ENCODE results near the gene GON4L.
"Not testable (repeated sequence)": the region's sequence is repeated elsewhere in the genome, so short reads cannot be mapped to it uniquely, and the experiment has no call there.

GON4L gene

GRCh38 chr1:155872527-155872926, 15.5 kb upstream of the GON4L start:
- DNase-seq (ENCODE audit: extremely low read depth in 1 of 2, low read depth in 1 of 2), result no peak

- no peak for DNase-seq (ENCODE audit: extremely low read depth in 1 of 2, low read depth in 1 of 2)
Measured at GRCh38 chr1:155871390-155871789, 14.4 kb upstream of the GON4L start.

GRCh38 chr1:155867766-155868165, 10.8 kb upstream of the GON4L start:
- DNase-seq (ENCODE audit: extremely low read depth in 1 of 2, low read depth in 1 of 2), result no peak

- no peak for DNase-seq (ENCODE audit: extremely low read depth in 1 of 2, low read depth in 1 of 2)
Measured at GRCh38 chr1:155864393-155864792, 7.4 kb upstream of the GON4L start.

GRCh38 chr1:155861896-155862295, 4.9 kb upstream of the GON4L start:
- no peak for DNase-seq (ENCODE audit: extremely low read depth in 1 of 2, low read depth in 1 of 2)

- DNase-seq (ENCODE audit: extremely low read depth in 1 of 2, low read depth in 1 of 2), result no peak
Measured at GRCh38 chr1:155860970-155861510, 4.0 kb upstream of the GON4L start.

- peak; percentile 49 to 55 for DNase-seq (ENCODE audit: extremely low read depth in 1 of 2, low read depth in 1 of 2)
Measured at GRCh38 chr1:155859881-155860871, 3.2 kb upstream of the GON4L start.

- DNase-seq (ENCODE audit: extremely low read depth in 1 of 2, low read depth in 1 of 2), result peak; percentile 84 to 91
Measured at GRCh38 chr1:155859234-155859829, 2.3 kb upstream of the GON4L start, which contains the start of gene SYT11. Gene SYT11, plus strand, starts transcription at chr1:155859567. Its CDS starts 195 bp downstream, at chr1:155859762.

- peak in 1 of 2 donors; percentile 35 for DNase-seq (ENCODE audit: extremely low read depth in 1 of 2, low read depth in 1 of 2)
Measured at GRCh38 chr1:155858800-155859233, 1.8 kb upstream of the GON4L start.

GRCh38 chr1:155856257-155856974, 598 bp downstream of the GON4L start:
- no peak for DNase-seq (ENCODE audit: extremely low read depth in 1 of 2, low read depth in 1 of 2)

- DNase-seq (ENCODE audit: extremely low read depth in 1 of 2, low read depth in 1 of 2), result no peak
Measured at GRCh38 chr1:155850345-155850744, 6.7 kb downstream of the GON4L start.

- DNase-seq (ENCODE audit: extremely low read depth in 1 of 2, low read depth in 1 of 2), result no peak
Measured at GRCh38 chr1:155847823-155848529, 9.0 kb downstream of the GON4L start.

- no peak for DNase-seq (ENCODE audit: extremely low read depth in 1 of 2, low read depth in 1 of 2)
Measured at GRCh38 chr1:155844860-155845421, 12.1 kb downstream of the GON4L start.

GRCh38 chr1:155840386-155840785, 16.6 kb downstream of the GON4L start:
- no peak for DNase-seq (ENCODE audit: extremely low read depth in 1 of 2, low read depth in 1 of 2)

GRCh38 chr1:155835548-155835947, 21.5 kb downstream of the GON4L start:
- DNase-seq (ENCODE audit: extremely low read depth in 1 of 2, low read depth in 1 of 2), result no peak

GRCh38 chr1:155834927-155835399, 22.1 kb downstream of the GON4L start:
- DNase-seq (ENCODE audit: extremely low read depth in 1 of 2, low read depth in 1 of 2), result not testable (repeated sequence)

GRCh38 chr1:155834296-155834926, 22.6 kb downstream of the GON4L start:
- no peak for DNase-seq (ENCODE audit: extremely low read depth in 1 of 2, low read depth in 1 of 2)

GRCh38 chr1:155833665-155834295, 23.2 kb downstream of the GON4L start:
- no peak for DNase-seq (ENCODE audit: extremely low read depth in 1 of 2, low read depth in 1 of 2)

Data from stimulated activated CD8-positive, alpha-beta memory T cell treated with anti-CD3 and anti-CD28 coated beads, Interleukin-7, amount 100 ng/mL, for 48 hours (primary cell).